GM18870 (cell line): ENCODE data around the gene SZT2.
"Not testable (repeated sequence)": the region's sequence is repeated elsewhere in the genome, so short reads cannot be mapped to it uniquely, and the experiment has no call there.

Source experiments
- ATAC-seq: cut with Tn5 transposase; IDR thresholded peaks from one replicate; pipeline ENCODE4 v1.9.1; 2021; ENCODE audit warnings: moderate library complexity; ENCODE audit not compliant: unreplicated experiment

Gene SZT2

GRCh38 chr1:43453442-43454269 is 64.0 kb downstream of the SZT2 start, which contains the start of gene HYI:
Gene HYI (minus strand): TSS chr1:43453931. CDS start chr1:43453793, 138 bp downstream.
- ATAC-seq = no peak

- ATAC-seq = no peak
Observed at GRCh38 chr1:43454270-43455011, 64.7 kb downstream of the SZT2 start.

GRCh38 chr1:43455213-43455889 is 65.7 kb downstream of the SZT2 start:
- ATAC-seq = no peak

- not testable (repeated sequence) for ATAC-seq
Observed at GRCh38 chr1:43458379-43458778, 68.7 kb downstream of the SZT2 start.

GRCh38 chr1:43460988-43461693 is 71.4 kb downstream of the SZT2 start:
- ATAC-seq = no peak

- ATAC-seq = no peak
Observed at GRCh38 chr1:43463479-43463878, 73.8 kb downstream of the SZT2 start.

- ATAC-seq = no peak
Observed at GRCh38 chr1:43464681-43465504, 75.2 kb downstream of the SZT2 start.

GRCh38 chr1:43465505-43466067 is 75.9 kb downstream of the SZT2 start:
- no peak for ATAC-seq

- ATAC-seq = no peak
Observed at GRCh38 chr1:43466403-43466802, 76.7 kb downstream of the SZT2 start.

GRCh38 chr1:43468414-43468813 is 78.7 kb downstream of the SZT2 start:
- ATAC-seq = no peak

- ATAC-seq = no peak
Observed at GRCh38 chr1:43469932-43470331, 80.2 kb downstream of the SZT2 start.

- ATAC-seq = no peak
Observed at GRCh38 chr1:43472087-43472462, 82.4 kb downstream of the SZT2 start.

- not testable (repeated sequence) for ATAC-seq
Observed at GRCh38 chr1:43472463-43473151, 82.9 kb downstream of the SZT2 start.

- no peak for ATAC-seq
Observed at GRCh38 chr1:43473463-43473862, 83.8 kb downstream of the SZT2 start.

- ATAC-seq = not testable (repeated sequence)
Observed at GRCh38 chr1:43475611-43476401, 86.1 kb downstream of the SZT2 start.

GRCh38 chr1:43477716-43478115 is 88.0 kb downstream of the SZT2 start:
- no peak for ATAC-seq

GRCh38 chr1:43479414-43479813 is 89.7 kb downstream of the SZT2 start:
- ATAC-seq = no peak

- no peak for ATAC-seq
Observed at GRCh38 chr1:43481491-43481890, 91.8 kb downstream of the SZT2 start.
